GM10248 (cell line): ENCODE measurements around the gene TRIM66.

Experiments
- CTCF ChIA-PET: fragments of 300-600 bp; sonication (Branson Sonifier 250); formaldehyde crosslinking; extraction: SDS; loops from one replicate; lab custom pipeline; 2021; ENCODE audit warnings: antibody characterized with exemption; lab: Yijun Ruan, JAX
- POLR2A ChIA-PET: fragments of 350-650 bp; sonication (Branson Sonifier 250); formaldehyde crosslinking; extraction: SDS; loops from one replicate; lab custom pipeline; 2020; ENCODE audit warnings: antibody characterized with exemption; lab: Yijun Ruan, JAX
- DNase-seq: peaks from one replicate; pipeline ENCODE4 v3.0.0; 2012; ENCODE audit errors: extremely low spot score
- CTCF ChIP-seq: IDR thresholded peaks from 2 replicates; pipeline ENCODE4 v1.5.1; 2012; ENCODE audit warnings: mild to moderate bottlenecking, low read depth; ENCODE audit errors: extremely low read depth, missing control alignments, control extremely low read depth

Gene TRIM66

GRCh38 chr11:8715501-8715900, 33.0 kb upstream of the TRIM66 start:
- ChIA-PET POLR2A (no interaction called here), CTCF (interaction anchor here (1.1 to 1.2 kb wide), 2 partner anchors 40 to 149 kb away, joined by 3 read pairs; no protein-coding TSS in a partner anchor)
- TF ChIP-seq CTCF, result no peak
- no peak for DNase-seq

GRCh38 chr11:8714622-8715225, 32.3 kb upstream of the TRIM66 start:
- no peak for DNase-seq
- ChIA-PET CTCF (interaction anchor here (0.9 to 1.8 kb wide), 5 partner anchors 9 to 148 kb away, joined by 3 to 5 read pairs (median 3); no protein-coding TSS in a partner anchor), POLR2A (no interaction called here)
- no peak for TF ChIP-seq CTCF

- no peak for TF ChIP-seq CTCF
- CTCF ChIA-PET, result interaction anchor here (1.4 to 1.8 kb wide), 2 partner anchors 12 to 15 kb away, joined by 4 to 5 read pairs; no protein-coding TSS in a partner anchor
- no peak for DNase-seq
- POLR2A ChIA-PET, result no interaction called here
These were observed 31.4 kb upstream of the TRIM66 start for GRCh38 chr11:8713760-8714454.

GRCh38 chr11:8712506-8712905, 30.0 kb upstream of the TRIM66 start:
- TF ChIP-seq CTCF, result no peak
- DNase-seq, result no peak
- ChIA-PET CTCF (no interaction called here), POLR2A (no interaction called here)

GRCh38 chr11:8711895-8712442, 29.5 kb upstream of the TRIM66 start:
- TF ChIP-seq CTCF, result no peak
- CTCF ChIA-PET, result no interaction called here
- DNase-seq, result no peak
- POLR2A ChIA-PET, result no interaction called here

- DNase-seq, result no peak
- TF ChIP-seq CTCF, result no peak
- POLR2A ChIA-PET, result no interaction called here
- CTCF ChIA-PET, result interaction anchor here (1.7 kb wide), 1 partner anchor 9 kb away, joined by 9 read pairs; no protein-coding TSS in a partner anchor
These were observed 27.3 kb upstream of the TRIM66 start for GRCh38 chr11:8709777-8710176.
